Measurements from ENCODE around the gene NRXN2.

NRXN2 gene

DNA sequence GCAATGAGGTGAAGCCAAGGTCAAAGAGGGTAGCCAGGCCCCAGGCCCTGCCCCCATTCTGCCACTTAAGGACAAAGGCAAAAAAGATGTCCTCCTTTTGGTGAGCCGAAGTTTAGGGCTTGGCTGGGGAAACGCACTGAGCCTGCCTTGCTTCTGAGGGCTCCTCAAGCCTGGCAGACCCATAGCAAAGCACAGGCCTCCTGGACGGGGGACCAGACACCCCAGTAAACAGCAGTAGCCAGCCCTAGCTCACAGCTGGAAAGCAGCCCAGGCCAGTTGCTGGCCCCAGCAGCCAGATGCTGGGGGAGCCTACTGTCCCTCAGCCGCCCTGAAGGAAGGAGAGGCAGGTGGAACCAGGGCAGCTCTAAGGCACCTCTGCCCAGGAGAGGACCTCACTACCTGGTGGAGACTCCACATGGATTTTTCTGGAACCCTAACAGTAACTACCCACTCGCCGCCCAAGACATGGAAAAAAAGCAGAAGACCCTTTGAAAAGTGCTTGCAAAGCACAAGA, 40.6 kb upstream of the NRXN2 start:
- Histone ChIP-seq H3K23ac (ENCODE audit: low read length in 2 of 2) (no peak overlapping the region), H3K9me3 (ENCODE audit: control insufficient read depth, low read length) (no peaks in the 10 kb centered on the region), H2BK15ac (ENCODE audit: low read depth, poor library complexity, severe bottlenecking) (no peak overlapping the region), H3K4me1 (ENCODE audit: control insufficient read depth, insufficient read depth, low read depth, low read length) (peaks cover 55% of the 10 kb centered on the region), H3K18ac (ENCODE audit: low read depth in 1 of 2, low read length in 2 of 2) (peak overlapping the region in 1 of 2 experiments; percentile 42), H2AK5ac (ENCODE audit: low read length, severe bottlenecking) (peak overlapping the region; percentile 80), H3K4me3 (ENCODE audit: insufficient read depth in 1 of 2, low read depth in 1 of 2, low read length in 2 of 2) (no peak overlapping the region), H3K79me1 (replicated peaks; ENCODE audit: low read length, poor library complexity, severe bottlenecking) (peaks cover 12% of the 10 kb centered on the region), H3K27ac (ENCODE audit: low read length, poor library complexity, severe bottlenecking) (peak overlapping the region; percentile 93), H3K27me3 (ENCODE audit: control insufficient read depth in 1 of 2, insufficient read depth in 1 of 2, low read length in 2 of 2) (no peaks in the 10 kb centered on the region), H2BK120ac (ENCODE audit: low read depth, low read length) (no peak overlapping the region), H3K14ac (ENCODE audit: low read length in 2 of 2) (peak overlapping the region in 1 of 2 experiments; percentile 26), H3K36me3 (ENCODE audit: control insufficient read depth in 1 of 2, insufficient read depth in 2 of 2, low read depth in 1 of 2, low read length in 2 of 2) (peaks cover 58 to 69% of the 10 kb centered on the region in 2 experiments), H2BK5ac (ENCODE audit: low read depth, low read length, poor library complexity, severe bottlenecking) (no peak overlapping the region), H3K4me2 (ENCODE audit: low read length, poor library complexity, severe bottlenecking) (peak overlapping the region; percentile 29), H2AFZ (ENCODE audit: low read depth, low read length) (no peak overlapping the region), H2BK12ac (ENCODE audit: low read length in 2 of 2) (no peak overlapping the region), H4K91ac (ENCODE audit: low read length) (no peak overlapping the region), H3K9ac (ENCODE audit: low read length) (peak overlapping the region; percentile 19), H3K4ac (ENCODE audit: low read depth in 1 of 2, low read length in 2 of 2) (no peak overlapping the region), H4K8ac (ENCODE audit: low read length) (no peak overlapping the region)
- no peak for DNase-seq
- WGBS, result 81% methylated on average over 6 of the region's 6 CpGs

DNA sequence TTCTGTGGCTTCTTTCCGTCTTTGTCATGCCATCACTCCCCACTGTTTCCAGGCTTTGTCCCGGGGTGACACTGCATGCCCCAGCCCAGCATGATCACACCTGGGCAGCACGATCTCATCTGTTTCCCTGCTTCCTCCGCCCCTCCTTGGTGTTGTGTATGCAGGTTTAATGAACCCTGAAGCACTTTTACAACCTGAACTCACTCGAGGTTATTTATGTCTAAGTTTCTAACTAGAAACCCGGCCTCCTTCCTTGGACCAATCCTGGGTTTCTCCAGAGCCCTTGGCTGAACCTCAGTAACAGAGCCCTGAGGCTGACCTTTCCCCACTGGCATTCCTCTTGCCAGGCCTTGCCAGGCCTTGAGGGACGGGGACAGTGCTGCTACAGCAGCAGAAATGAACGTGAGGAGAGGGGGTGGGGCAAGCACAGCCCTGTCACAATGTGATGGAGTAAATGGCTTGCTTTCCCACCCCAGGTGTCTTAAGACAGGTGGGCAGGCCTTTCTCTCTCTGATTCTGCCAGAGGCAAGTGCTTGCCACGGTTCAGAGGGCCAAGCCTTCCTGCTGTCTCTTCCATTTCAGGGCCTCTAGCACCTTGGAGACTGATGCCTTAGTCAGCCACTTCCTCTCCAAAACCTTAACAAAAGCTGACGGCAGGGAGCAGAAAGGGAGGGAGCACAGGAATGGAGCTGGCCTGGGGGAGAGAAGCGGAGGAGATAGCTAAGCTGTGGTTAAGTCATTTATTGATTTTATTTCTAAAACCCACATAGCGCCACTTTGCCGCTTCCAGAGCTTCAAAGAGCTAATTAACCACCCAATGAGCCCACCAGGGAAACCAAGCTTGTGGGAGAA, 39.9 kb upstream of the NRXN2 start:
- H3K9ac ChIP-seq (ENCODE audit: low read length), result peak overlapping the region; percentile 19
- H3K9me3 ChIP-seq (ENCODE audit: control insufficient read depth, low read length), result no peaks in the 10 kb centered on the region
- peak overlapping the region; percentile 93 for H3K27ac ChIP-seq (ENCODE audit: low read length, poor library complexity, severe bottlenecking)
- no peak overlapping the region for H2BK5ac ChIP-seq (ENCODE audit: low read depth, low read length, poor library complexity, severe bottlenecking)
- H3K27me3 ChIP-seq (ENCODE audit: control insufficient read depth in 1 of 2, insufficient read depth in 1 of 2, low read length in 2 of 2), result no peaks in the 10 kb centered on the region
- H4K8ac ChIP-seq (ENCODE audit: low read length), result no peak overlapping the region
- H2BK12ac ChIP-seq (ENCODE audit: low read length in 2 of 2), result no peak overlapping the region
- H2AK5ac ChIP-seq (ENCODE audit: low read length, severe bottlenecking), result no peak overlapping the region
- no peak overlapping the region for H3K4ac ChIP-seq (ENCODE audit: low read depth in 1 of 2, low read length in 2 of 2)
- H2AFZ ChIP-seq (ENCODE audit: low read depth, low read length), result no peak overlapping the region
- H2BK120ac ChIP-seq (ENCODE audit: low read depth, low read length), result no peak overlapping the region
- H3K18ac ChIP-seq (ENCODE audit: low read depth in 1 of 2, low read length in 2 of 2), result no peak overlapping the region
- H3K79me1 ChIP-seq (replicated peaks; ENCODE audit: low read length, poor library complexity, severe bottlenecking), result peaks cover 12% of the 10 kb centered on the region
- no peak overlapping the region for H3K4me3 ChIP-seq (ENCODE audit: insufficient read depth in 1 of 2, low read depth in 1 of 2, low read length in 2 of 2)
- H3K14ac ChIP-seq (ENCODE audit: low read length in 2 of 2), result no peak overlapping the region
- H3K23ac ChIP-seq (ENCODE audit: low read length in 2 of 2), result no peak overlapping the region
- DNase-seq, result peak; percentile 49
- H2BK15ac ChIP-seq (ENCODE audit: low read depth, poor library complexity, severe bottlenecking), result no peak overlapping the region
- no peak overlapping the region for H4K91ac ChIP-seq (ENCODE audit: low read length)
- H3K4me2 ChIP-seq (ENCODE audit: low read length, poor library complexity, severe bottlenecking), result peak overlapping the region; percentile 17
- 60% methylated on average over 9 of the region's 13 CpGs for WGBS
- H3K36me3 ChIP-seq (ENCODE audit: control insufficient read depth in 1 of 2, insufficient read depth in 2 of 2, low read depth in 1 of 2, low read length in 2 of 2), result peaks cover 51 to 69% of the 10 kb centered on the region in 2 experiments
- H3K4me1 ChIP-seq (ENCODE audit: control insufficient read depth, insufficient read depth, low read depth, low read length), result peaks cover 58% of the 10 kb centered on the region

- no peak overlapping the region for H2AFZ ChIP-seq (ENCODE audit: low read depth, low read length)
- no peaks in the 10 kb centered on the region for H3K9me3 ChIP-seq (ENCODE audit: control insufficient read depth, low read length)
Observed at GRCh38 chr11:64762277-64762673, 39.3 kb upstream of the NRXN2 start.

DNA sequence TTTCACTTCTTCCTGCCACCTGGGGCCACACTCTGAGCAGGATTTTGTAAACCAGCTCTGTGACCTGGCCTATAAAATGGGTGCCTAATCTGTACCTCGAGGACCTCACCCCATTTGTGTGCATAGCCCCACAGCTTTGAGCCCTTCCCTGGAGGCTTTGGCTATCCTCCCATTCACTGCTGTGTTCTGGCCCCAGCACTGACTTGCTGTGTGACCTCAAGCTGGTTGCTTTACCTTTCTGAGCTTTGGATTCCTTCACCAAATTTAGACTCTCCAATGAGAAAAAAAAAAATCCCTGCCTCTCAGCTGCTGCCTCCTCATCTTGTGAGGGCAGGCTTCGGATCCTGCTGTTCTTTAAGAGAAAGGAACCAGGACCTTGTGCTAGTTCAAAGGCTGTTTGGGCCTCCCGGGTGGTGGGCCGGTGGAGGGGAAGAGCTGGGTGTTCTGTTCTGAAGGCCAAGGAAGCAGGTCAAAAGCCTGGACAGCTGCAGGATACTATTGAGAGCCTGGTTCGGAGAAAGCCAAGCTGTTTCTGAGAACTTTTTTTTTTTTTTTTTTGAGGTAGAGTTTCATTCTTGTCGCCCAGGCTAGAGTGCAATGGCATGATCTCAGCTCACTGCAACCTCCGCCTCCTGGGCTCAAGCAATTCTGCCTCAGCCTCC, 37.9 kb upstream of the NRXN2 start:
- H3K27ac ChIP-seq (ENCODE audit: low read length, poor library complexity, severe bottlenecking), result no peak overlapping the region
- no peak overlapping the region for H3K4me3 ChIP-seq (ENCODE audit: insufficient read depth in 1 of 2, low read depth in 1 of 2, low read length in 2 of 2)
- H2BK120ac ChIP-seq (ENCODE audit: low read depth, low read length), result no peak overlapping the region
- H2BK12ac ChIP-seq (ENCODE audit: low read length in 2 of 2), result no peak overlapping the region
- no peak overlapping the region for H2AFZ ChIP-seq (ENCODE audit: low read depth, low read length)
- no peak overlapping the region for H3K14ac ChIP-seq (ENCODE audit: low read length in 2 of 2)
- no peaks in the 10 kb centered on the region for H3K27me3 ChIP-seq (ENCODE audit: control insufficient read depth in 1 of 2, insufficient read depth in 1 of 2, low read length in 2 of 2)
- no peak overlapping the region for H3K9ac ChIP-seq (ENCODE audit: low read length)
- peak overlapping the region in 1 of 2 experiments; percentile 86 for H3K23ac ChIP-seq (ENCODE audit: low read length in 2 of 2)
- no peak overlapping the region for H3K4me2 ChIP-seq (ENCODE audit: low read length, poor library complexity, severe bottlenecking)
- H3K4ac ChIP-seq (ENCODE audit: low read depth in 1 of 2, low read length in 2 of 2), result no peak overlapping the region
- H2BK5ac ChIP-seq (ENCODE audit: low read depth, low read length, poor library complexity, severe bottlenecking), result no peak overlapping the region
- no peak overlapping the region for H4K91ac ChIP-seq (ENCODE audit: low read length)
- no peak for DNase-seq
- H3K9me3 ChIP-seq (ENCODE audit: control insufficient read depth, low read length), result no peaks in the 10 kb centered on the region
- no peak overlapping the region for H4K8ac ChIP-seq (ENCODE audit: low read length)
- H3K18ac ChIP-seq (ENCODE audit: low read depth in 1 of 2, low read length in 2 of 2), result no peak overlapping the region
- peak overlapping the region; percentile 44 for H2AK5ac ChIP-seq (ENCODE audit: low read length, severe bottlenecking)
- peaks cover 58% of the 10 kb centered on the region for H3K4me1 ChIP-seq (ENCODE audit: control insufficient read depth, insufficient read depth, low read depth, low read length)
- H3K36me3 ChIP-seq (ENCODE audit: control insufficient read depth in 1 of 2, insufficient read depth in 2 of 2, low read depth in 1 of 2, low read length in 2 of 2), result peaks cover 36 to 49% of the 10 kb centered on the region in 2 experiments
- H2BK15ac ChIP-seq (ENCODE audit: low read depth, poor library complexity, severe bottlenecking), result no peak overlapping the region
- 70% methylated on average over 5 of the region's 7 CpGs for WGBS
- H3K79me1 ChIP-seq (replicated peaks; ENCODE audit: low read length, poor library complexity, severe bottlenecking), result peaks cover 5% of the 10 kb centered on the region

More at GRCh38 chr11:64762277-64762673, 39.3 kb upstream of the NRXN2 start:
- Histone ChIP-seq H3K14ac (ENCODE audit: low read length in 2 of 2) (no peak overlapping the region), H3K18ac (ENCODE audit: low read depth in 1 of 2, low read length in 2 of 2) (peak overlapping the region in 1 of 2 experiments; percentile 6), H3K4me1 (ENCODE audit: control insufficient read depth, insufficient read depth, low read depth, low read length) (peaks cover 58% of the 10 kb centered on the region), H2BK120ac (ENCODE audit: low read depth, low read length) (no peak overlapping the region), H3K23ac (ENCODE audit: low read length in 2 of 2) (no peak overlapping the region), H2AK5ac (ENCODE audit: low read length, severe bottlenecking) (no peak overlapping the region), H3K4me2 (ENCODE audit: low read length, poor library complexity, severe bottlenecking) (no peak overlapping the region), H3K79me1 (replicated peaks; ENCODE audit: low read length, poor library complexity, severe bottlenecking) (peaks cover 10% of the 10 kb centered on the region), H3K4me3 (ENCODE audit: insufficient read depth in 1 of 2, low read depth in 1 of 2, low read length in 2 of 2) (no peak overlapping the region), H2BK12ac (ENCODE audit: low read length in 2 of 2) (no peak overlapping the region), H3K4ac (ENCODE audit: low read depth in 1 of 2, low read length in 2 of 2) (no peak overlapping the region), H3K27me3 (ENCODE audit: control insufficient read depth in 1 of 2, insufficient read depth in 1 of 2, low read length in 2 of 2) (no peaks in the 10 kb centered on the region), H2BK15ac (ENCODE audit: low read depth, poor library complexity, severe bottlenecking) (no peak overlapping the region), H3K9ac (ENCODE audit: low read length) (no peak overlapping the region), H2BK5ac (ENCODE audit: low read depth, low read length, poor library complexity, severe bottlenecking) (no peak overlapping the region), H4K8ac (ENCODE audit: low read length) (no peak overlapping the region), H4K91ac (ENCODE audit: low read length) (no peak overlapping the region), H3K27ac (ENCODE audit: low read length, poor library complexity, severe bottlenecking) (peak overlapping the region; percentile 93), H3K36me3 (ENCODE audit: control insufficient read depth in 1 of 2, insufficient read depth in 2 of 2, low read depth in 1 of 2, low read length in 2 of 2) (peaks cover 45 to 63% of the 10 kb centered on the region in 2 experiments)
- no peak for DNase-seq
- WGBS, result 80% methylated on average over 5 of the region's 5 CpGs

Measured in mesenchymal stem cell (in vitro differentiated cells and primary cell).